ENCODE measurements around the gene ZNF598.
A peak's percentile ranks its signal among the peaks of the same experiment; 100 is the strongest.

Gene ZNF598

DNA sequence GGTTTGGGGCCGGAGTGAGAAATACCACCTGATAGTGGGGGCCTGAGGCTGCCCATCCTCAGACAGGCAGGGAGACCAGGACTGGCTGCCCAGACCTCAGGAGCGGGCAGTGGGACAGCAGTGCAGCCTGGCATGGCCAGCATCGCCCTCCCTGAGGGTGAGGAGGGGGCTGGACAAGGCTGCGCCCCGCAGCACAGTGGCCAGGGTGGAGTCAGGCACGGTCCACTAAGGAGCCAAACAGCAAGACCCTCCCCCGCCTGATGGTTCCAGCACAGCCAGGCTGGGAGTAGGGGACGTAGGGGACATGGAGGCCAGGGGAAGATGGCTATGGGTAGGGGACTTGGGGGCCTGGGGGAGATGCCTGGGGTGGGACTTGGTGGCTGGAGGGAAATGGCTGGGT lies 3.3 kb downstream of the ZNF598 start:
- no peak for DNase-seq (ENCODE audit: low spot score)

DNA sequence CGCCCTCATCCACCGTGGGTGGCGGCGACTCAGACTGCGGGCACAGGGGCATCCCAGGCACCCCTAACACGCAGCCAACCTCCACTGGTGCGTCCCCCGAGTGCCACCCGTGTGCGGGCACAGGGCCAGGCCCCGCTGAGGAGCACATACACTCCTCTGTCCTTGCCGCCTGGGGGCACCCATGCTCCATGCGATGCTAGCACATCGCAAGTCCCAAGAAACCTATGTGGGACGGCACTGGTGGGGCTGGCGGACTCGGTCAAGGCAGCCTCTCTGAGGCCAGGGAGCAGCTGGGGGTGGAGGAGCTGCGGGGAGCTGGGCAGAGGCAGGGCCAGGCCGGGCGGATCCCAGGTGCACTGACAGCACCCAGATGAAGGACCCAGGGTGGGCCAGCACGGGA lies 4.0 kb downstream of the ZNF598 start:
- DNase-seq (ENCODE audit: low spot score) = no peak

DNA sequence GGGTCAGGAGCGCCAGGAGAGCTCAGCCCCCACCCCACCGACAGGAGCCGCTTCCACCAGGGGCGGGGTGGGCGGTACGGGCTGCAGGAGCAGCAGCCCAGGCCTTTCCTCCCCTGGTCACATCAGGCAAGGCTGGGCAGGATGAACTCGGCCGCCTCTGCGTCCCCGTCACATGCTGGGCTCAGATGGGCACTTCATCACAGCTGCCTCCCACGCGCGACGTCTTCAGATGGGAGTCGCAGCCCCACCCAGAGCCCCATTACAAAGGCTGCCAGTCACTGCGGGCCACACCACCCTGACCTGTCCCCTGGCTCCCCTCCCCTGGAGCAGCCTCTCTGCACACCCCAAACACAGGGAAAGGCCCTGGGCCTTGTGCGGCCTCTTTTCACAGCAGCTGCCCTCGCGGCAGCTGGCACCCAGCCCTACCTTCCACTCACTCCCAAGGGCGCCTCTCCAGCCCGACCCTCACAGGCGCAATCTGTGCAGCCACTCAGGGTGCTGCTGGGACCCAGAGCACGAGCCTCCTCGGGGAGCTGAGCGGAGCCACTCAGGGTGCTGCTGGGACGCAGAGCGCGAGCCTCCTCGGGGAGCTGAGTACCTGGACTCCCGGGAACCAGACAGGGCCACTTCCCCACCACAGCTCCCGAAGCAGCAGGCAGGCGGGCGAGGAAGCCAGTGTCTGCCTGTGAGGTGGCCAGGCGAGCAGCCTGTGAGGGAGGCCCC lies 4.7 kb downstream of the ZNF598 start:
- DNase-seq (ENCODE audit: low spot score) = no peak

DNA sequence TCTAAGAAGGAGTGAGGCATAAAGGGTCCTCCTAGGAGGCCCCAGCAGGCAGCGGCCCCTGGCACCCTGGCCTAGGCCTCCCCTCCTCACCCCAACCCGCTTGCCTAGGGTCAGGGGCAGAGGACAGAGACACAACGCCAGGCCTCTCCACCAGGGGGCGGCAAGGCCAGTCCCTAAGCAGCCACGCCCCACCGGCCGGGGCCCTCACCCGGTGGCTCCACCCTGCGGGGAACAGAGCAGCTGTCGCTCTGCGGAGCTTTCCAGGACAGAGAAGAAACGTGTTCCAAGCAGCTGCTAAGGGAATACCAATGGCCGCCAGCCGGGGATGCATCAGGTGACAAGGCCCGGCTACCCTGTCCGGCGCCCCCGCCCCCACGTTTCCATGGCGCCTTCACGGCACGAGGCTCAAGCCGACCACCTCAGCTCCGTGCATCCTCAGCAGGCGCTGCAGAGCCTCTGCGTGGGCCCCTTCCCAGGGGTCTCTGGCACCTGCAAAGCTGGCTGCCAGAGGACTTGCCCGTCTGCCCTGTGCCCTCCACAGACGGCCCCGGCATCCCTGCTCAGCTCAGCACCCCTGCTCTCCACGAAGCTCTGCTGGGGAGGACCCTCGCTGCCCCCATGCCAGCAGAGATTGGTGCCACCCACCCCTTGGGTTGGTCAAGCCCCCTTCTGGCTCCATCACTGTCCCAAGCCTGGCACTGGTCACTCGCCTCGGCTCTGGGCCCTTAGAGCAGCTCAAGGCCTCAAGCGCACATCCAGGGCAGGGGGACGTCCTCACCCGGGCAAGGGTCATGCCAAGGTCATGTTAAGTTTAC lies 5.6 kb downstream of the ZNF598 start:
- DNase-seq (ENCODE audit: low spot score) = peak; percentile 91

DNA sequence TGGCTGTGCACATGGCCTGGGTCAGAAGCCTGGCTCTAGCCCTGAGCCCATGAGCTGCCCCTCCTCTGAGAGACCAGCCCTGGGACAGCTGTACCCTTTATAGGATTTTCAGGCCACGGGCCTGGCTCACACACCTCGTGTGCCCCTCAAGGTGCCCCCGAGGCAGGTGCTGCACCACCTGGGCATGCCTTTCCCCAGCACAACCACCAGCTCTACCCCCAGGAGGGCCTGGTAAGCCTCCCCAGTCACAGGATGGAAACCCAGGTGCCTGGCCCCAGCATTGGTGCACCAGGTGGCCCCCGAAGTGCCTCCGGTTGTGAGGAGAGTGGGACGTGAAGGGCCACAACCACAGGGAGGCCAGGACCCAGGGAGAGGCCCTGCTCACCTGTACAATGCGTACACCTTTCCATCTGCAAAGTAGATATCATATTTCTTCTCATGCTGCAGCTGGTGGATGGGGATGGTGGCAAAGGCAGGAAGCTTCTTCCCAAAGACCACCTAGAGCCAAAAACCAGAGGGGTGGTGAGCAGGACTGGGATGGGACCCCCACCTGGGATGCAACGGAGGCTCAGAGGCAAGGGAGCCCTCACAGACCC lies 6.3 kb downstream of the ZNF598 start:
- no peak for DNase-seq (ENCODE audit: low spot score)

DNA sequence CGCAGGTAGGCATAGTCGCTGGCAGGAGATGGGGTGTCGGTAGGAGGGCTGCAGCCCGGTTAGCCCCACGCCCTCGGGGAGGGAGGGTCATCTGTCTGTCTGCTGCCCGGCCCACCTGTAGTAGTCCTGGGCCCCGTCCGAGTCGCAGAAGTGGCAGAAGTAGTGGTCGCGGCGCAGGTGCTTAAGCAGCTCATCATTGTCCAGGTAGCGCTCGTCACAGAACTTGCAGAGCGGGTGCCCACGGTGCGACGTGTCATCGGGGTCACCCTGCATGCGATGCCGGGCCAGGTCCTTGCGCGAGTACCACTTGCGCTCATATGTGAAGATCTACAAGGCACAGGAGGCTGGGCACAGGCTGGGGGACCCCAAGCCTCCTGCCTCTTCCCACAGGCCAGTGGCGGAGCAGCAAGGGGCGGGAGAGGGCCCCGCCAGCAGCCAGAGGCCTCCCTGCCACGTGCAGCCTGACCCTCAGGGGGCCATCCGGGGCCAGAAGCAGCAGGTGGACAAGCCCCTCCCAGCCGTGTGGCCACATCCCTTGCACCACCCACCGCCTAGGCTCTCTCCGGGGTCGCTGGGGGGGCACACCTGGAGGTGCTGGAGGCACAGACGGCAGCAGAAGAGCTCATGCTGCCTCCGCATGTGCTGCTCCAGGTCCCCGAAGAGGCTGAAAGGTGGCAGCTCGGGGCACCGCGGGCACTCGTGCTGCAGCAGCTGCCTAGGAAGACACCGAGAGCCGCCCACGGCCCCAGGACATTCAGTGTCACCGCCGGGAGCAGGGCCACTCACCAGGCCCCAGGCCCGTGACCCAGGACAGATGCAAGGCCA lies 7.0 kb downstream of the ZNF598 start:
- no peak for DNase-seq (ENCODE audit: low spot score)

DNA sequence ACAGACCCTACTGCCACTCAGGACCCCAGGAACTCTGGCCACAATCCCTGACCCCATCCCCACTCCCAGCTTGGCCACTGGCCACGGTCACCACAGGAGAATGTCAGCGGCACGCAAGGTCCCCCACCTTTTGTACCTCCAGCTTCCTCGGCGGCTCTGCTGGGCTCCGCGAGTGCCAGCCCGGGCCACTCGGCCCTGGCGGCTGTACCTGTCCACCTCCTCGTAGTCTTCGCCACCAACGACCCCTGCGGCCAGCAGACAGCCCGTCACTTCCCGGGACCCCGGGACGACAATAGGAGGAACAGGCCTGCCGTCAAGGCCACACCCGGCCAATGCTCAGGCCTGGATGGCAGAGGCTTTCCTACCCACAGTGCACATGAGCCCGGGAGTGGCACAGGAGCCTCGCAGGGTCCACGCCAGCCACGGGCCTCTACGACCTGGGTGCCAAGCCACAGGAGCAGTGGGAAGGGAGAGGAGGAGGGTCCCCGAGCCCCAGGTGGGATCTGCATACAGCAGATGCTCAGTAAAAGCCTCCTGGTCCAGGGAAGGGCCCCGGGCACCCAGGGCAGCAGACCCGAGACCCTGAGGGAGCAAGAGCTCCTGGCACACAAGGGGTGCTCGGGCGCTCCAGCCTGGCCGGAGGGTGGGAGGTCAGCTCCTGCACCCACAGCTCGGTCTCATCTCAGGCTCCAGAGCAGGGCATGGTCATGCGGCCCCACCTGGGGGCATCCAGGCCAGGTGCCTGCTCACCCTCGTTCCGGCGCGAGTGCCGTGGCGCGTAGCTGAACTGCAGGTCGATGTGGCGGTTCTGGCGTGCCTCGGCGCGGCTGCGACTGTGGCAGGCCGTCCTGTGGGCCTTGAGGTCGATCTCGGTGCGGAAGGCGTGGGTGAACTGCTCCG lies 7.9 kb downstream of the ZNF598 start:
- DNase-seq (ENCODE audit: low spot score) = no peak

DNA sequence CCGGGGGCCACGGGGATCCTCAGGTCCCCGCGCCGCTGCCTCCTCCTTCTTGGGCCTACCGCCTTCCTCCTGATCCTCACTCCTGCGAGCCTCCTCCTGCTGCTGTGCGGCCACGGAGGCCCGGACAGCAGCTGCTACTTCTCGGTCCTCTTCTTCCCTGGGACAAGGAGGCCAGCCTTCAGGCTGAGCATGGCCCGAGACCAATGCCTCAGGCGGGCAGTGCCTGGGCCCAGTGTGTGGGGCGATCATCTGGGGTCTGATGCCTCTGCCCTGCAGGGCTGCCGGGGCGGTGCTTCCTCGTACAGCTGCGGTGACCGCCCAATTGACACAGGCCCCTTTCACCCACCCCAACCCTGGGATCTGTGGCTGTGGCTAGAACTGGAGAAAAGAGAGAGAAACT lies 8.6 kb downstream of the ZNF598 start:
- DNase-seq (ENCODE audit: low spot score) = no peak

DNA sequence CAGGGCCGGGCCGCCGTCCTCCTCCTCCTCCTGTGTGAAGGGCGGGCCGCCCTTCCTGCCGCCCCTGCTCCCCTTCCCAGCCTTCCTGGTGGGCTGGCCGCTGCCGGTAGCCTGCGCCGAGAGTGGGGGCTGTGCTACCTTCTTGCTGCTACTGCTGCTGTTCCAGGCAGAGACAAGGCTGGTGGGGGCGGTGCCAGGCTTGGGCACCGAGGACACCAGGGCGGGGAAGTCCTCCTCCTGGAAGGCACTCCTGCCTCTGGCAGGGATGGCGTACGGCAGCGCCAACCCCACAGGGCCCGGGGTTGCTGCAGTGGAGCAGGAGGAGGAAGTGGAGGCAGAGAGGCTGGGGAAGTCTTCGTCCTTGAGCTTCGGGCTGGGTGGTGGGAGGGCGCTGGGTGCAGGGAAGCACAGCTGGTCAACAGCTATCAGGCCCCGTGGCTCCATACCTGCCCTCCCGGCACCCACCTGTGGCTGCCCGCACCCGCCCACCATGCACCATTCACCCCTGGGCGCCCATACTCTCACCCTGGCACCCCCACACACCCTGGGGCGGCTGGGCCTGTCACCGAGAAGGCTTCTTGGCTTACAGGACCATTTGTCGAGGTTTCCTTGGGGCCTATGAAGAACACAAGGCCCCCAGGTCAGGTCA lies 9.6 kb downstream of the ZNF598 start:
- no peak for DNase-seq (ENCODE audit: low spot score)

DNA sequence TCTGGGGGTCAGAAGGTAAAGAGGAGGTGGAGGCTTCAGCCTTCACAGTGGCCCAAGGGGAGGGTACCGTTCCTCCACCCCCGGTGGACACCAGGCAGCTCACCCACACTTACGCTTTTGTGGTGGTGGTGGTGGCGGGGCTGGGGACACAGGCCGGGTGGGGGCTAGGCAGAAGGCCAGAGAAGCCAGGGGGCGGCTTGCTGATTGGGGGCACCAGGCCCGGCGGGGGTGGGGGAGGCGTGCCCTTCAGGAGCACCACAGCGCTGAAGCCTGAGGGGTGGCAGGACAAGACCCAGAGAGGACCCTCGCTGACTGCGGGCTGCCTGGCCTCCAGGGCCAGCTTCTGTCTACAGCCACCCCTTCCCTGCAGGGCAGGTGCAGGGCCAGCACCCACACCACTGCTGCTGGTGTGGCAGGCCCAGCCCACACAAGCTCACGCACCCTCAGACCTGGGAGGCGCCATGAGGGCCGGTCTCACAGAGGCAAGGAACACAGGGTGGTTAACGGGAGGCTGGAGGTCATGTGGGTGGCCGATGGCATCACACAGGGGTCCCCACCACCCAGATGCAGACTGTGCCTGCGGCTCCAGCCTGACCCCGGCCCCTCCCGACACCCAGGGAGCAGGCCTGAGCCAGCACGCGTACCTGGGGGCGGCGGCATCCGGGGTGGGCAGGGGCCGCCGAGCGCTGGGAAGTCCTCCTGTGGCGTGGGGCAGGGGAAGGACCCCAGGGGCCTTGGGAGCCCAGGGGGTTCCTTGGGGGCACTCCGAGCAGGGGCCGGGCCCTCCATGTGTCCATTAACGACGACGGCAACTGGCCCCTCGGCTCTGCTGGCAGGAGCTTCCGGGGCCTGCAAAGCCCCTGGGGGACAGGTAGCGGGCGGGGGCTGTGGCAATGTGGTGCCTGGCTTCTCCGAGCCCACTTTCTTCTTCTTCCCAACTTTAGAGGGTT lies 10.5 kb downstream of the ZNF598 start:
- DNase-seq (ENCODE audit: low spot score) = no peak

DNA sequence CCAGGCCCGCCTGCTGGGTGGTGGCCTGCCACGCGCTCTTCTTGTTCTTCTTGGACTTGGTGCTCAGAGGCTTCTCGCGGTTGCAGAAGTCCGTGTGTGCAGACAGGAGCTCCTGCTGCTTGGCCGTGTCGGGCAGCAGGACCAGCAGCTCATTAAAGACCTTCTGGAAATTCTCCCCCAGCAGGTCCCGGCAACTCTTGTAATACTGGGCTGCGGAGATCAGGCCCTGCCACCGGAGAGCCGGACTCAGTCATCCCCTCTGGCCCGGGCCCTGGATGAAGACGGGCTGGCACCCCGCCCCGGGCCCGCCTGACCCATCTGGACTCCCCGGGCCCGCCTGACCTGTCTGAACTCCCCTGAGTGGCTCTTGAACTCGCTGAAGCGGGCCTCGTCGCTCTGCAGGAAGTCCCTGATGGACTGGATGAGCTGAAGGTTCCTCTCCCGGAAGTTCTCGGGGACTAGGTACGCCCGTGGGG lies 11.2 kb downstream of the ZNF598 start:
- DNase-seq (ENCODE audit: low spot score) = no peak

DNA sequence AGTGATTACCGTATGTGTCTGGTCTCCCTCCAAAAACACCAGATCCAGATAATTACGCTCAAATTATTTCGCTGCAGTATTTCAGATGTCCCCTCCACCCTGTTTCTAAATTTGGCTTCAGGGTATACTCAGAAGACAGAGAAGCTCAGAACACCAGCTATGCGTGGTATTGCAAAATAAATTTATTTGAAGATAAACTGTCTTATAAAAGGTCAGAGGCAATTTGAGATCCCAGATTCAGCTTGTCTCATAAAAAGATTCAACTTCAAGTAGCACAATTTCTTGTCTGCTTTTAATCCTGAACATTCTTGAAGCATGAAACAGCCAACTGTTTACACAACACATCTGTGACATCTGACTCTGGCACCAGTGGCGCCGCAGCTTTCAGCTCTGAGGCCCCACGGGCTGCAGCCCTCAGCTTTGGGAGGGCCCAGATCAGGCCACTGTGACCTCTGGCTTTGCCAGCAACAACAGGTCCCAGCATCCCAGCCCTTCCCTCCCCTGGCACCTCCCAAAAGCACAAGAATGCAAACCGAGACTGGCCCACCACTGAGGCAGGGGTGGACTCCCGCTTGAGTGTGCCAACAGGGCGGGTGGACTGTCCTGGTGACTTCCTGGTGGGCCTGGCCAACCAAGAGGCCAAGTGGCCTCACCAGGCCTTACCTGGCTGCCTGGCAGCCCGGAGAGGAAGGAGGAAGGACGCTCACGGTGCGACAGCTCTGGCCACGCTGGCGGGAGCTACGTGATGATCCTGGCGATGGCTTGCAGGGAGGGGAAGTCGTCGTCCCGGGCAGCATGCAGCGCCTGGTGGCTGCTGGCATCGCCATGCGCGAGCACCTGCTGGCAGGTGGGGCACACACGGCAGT lies 11.9 kb downstream of the ZNF598 start:
- DNase-seq (ENCODE audit: low spot score) = no peak

DNA sequence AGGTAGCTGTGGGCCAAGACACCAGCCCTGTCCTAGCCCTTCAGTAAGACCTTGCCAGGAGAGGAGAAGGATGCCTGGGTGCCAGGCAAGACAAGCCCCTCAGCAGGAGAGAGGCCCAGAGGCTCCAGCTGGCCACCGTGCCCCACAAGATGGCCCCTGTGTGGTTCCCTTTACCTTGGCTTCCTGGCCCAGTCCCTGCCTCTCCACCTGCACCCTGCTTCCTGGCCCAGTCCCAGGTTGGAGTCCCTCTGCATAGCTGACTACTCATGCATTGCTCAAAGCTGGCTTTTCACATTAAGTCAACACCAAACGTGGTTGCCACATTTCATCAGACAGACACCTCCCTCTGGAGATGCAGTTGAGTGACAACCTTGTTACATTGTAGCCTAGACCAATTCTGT lies 15.9 kb downstream of the ZNF598 start:
- no peak for DNase-seq (ENCODE audit: low spot score)

DNA sequence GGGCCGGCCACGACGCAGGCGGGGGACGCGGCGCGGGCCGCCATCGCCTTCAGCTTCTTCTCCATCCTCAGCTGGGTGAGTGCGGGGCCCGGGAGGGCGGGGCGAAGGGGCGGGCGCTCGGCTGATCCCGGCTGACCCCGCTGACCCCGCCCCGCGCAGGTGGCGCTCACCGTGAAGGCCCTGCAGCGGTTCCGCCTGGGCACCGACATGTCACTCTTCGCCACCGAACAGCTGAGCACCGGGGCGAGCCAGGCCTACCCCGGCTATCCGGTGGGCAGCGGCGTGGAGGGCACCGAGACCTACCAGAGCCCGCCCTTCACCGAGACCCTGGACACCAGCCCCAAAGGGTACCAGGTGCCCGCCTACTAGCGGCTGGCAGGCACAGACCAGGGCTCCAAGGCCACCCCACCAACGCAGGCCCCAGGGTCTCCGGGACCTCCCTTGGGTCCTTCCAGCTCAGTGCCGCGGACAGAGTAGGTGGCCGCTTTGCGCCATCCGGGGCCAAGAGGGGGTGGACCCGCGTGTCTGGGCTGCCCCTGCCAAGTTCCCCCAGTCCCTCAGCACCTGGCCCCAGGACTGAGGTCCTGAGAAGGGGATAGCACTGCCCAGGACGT lies 16.8 kb downstream of the ZNF598 start:
- DNase-seq (ENCODE audit: low spot score) = no peak

DNA sequence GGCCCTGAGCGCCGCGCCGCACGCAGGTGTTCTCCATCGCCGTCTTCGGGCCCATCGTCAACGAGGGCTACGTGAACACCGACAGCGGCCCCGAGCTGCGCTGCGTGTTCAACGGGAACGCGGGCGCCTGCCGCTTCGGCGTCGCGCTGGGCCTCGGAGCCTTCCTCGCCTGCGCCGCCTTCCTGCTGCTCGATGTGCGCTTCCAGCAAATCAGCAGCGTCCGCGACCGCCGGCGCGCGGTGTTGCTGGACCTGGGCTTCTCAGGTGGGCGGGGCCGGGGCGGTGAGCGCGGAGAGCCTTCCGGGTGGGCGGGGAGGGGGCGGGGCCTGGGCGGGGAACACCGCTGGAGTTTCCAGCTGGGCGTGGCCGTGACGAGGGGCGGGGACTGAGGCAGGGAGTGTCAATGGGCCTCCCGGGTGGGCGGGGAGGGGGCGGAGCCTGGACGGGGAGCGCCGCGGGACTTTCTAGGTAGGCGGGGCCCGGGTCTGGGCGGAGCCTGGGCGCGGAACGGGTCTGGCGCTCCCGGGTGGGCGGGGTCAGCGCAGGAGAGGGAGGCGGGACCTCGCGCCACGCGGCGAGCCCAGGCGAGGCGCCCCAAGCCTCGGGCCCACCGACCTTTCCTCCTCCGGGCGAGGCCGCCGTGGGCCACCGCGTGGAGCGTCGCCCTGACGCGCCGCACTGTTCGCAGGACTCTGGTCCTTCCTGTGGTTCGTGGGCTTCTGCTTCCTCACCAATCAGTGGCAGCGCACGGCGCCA lies 17.5 kb downstream of the ZNF598 start:
- DNase-seq (ENCODE audit: low spot score) = peak; percentile 95

DNA sequence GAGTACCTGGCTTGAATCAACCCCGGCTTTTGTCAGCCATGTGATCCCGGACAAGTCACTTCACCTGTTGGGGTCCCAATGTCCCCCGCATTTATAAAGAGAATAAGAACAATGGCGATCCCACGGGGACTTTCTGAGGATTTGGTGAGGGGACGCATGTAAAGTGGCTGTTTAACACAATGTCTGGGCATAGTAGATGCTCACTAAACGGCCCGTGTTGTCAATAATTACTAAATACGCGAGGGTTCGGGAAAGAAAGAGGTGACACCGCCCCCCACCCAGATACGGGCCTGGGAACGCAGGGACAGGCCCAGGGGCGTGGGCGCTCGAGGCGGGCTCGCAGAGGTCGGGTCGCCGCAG lies 18.1 kb downstream of the ZNF598 start:
- no peak for DNase-seq (ENCODE audit: low spot score)

DNA sequence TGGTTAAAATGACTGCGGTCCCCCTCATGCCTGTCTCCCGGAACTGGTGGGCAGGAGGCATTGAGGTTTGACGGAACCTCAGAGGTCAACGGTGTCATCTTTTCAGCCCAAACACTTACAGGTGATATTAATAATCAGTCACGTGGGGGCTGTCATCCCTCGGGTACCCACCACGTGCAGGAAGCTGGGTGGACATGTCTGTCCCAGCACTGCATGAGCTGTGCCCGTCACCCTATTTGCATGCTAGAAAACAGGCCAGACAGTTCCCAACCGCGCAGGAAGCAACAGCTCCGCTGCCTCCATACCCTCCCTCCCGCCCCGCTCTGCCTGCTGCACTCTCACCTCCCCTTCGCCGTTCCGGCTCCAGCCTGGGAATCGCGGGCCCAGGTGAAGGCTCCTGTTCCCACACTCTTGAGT lies 18.5 kb downstream of the ZNF598 start:
- DNase-seq (ENCODE audit: low spot score) = no peak

Data from left forelimb (tissue), 1 donor.